ENCODE data around the gene SLC43A3.
"Not testable (repeated sequence)": the region's sequence is repeated elsewhere in the genome, so short reads cannot be mapped to it uniquely, and the experiment has no call there.

SLC43A3 gene

GRCh38 chr11:57409321-57410100, 17.4 kb downstream of the SLC43A3 start:
- no peak for TF ChIP-seq ZNF274 (IDR thresholded peaks at IDR 0.05; ENCODE audit: low read depth, low read length)
- H3K4me3 ChIP-seq (ENCODE audit: low read length) = no peak overlapping the region

DNA sequence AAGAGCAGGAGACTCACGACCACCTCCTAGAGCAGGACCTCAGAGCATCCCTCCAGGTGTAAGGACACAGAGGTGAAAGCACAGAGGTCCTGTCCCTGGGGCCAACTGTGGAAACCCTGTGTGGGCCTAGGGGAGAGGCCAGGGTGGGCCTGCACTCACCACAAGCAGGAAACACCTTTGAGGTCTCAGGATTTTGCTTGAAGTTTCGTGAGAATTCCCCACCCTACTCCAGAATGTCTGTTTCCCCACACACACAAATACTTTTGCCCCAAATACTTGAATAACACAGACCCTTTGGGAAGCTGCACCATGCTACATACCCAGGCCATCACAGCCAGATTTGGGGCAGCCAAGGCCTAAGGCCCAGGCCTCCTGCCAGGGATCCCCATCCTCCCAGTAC, 18.1 kb downstream of the SLC43A3 start:
- TF ChIP-seq ZNF274 (IDR thresholded peaks at IDR 0.05; ENCODE audit: low read depth, low read length) = no peak
- H3K4me3 ChIP-seq (ENCODE audit: low read length) = no peak overlapping the region

- TF ChIP-seq ZNF274 (IDR thresholded peaks at IDR 0.05; ENCODE audit: low read depth, low read length) = no peak
These were observed 18.9 kb downstream of the SLC43A3 start for GRCh38 chr11:57407941-57408475.

DNA sequence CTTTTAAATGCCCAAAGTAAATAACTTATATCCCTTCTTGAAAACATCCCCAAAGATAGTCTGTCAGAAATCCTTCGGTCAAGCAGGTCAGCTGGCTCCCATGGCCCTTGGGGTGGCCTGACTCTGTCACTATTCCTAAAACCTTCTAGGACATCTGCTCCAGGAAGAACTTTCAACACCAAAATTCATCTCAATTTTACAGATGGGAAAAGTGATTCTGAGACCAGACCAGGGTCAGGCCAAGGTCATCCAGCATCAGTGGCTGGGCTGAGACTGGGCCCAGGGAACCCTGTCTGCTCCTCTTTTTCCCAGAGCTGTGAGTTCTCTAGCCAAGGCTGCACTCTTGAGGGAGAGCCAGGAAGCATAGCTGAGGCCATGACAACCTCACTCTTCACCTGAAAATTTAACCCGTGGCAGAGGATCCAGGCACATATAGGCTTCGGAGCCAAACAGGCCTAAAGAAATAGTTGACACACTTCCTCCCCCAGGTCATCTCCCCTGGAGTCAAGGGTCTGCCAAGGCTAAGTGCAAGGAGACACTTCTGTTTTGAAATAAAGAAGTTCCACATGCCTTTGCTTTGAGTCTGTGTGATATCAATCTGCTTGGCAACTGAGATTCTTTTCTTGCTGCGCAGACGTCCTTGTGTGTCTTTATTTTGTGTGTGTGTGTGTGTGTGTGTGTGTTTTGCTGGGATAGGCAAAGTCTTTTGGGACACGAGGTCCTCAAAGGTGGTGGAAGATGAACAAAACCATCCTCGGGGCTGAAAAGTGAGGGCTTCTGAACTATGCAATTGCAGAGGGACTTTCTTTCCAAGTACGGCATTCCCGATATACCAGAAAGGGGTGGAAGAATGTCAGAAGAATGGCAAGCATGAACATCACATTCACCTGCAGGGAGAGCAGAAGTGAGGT, 19.7 kb downstream of the SLC43A3 start:
- TF ChIP-seq ZNF274 (IDR thresholded peaks at IDR 0.05; ENCODE audit: low read depth, low read length) = no peak
- H3K4me3 ChIP-seq (ENCODE audit: low read length) = no peak overlapping the region

More at GRCh38 chr11:57407941-57408475, 18.9 kb downstream of the SLC43A3 start:
- no peak overlapping the region for H3K4me3 ChIP-seq (ENCODE audit: low read length)

DNA sequence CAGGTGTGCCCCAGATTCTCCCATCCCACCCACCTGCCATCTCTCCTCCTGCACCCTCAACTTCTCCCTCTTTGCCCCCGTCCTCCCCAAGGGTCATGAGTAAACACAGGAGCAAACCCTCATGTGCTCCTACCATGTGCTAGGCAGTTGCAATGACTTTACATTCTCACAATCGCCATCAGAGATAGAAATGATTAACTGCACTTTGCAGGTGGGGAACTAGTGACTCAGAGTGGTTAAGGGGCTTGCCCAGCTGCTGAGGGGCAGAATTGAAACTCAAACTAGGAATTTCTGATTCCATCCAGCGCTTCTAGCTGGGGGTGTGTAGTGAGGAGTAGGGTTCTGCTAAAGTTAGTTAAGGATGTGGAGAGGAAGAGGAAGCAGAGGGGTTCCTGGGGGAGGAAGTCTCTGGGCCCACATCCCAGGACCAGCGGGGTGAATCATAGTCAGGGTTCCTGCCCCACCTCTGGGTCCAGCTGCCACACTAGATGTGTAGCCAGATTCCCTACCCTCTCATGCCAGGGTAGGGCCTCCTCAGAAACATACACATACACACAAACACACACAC, 20.5 kb downstream of the SLC43A3 start:
- no peak overlapping the region for H3K4me3 ChIP-seq (ENCODE audit: low read length)
- no peak for TF ChIP-seq ZNF274 (IDR thresholded peaks at IDR 0.05; ENCODE audit: low read depth, low read length)

- H3K4me3 ChIP-seq (ENCODE audit: low read length) = no peak overlapping the region
These were observed 21.6 kb downstream of the SLC43A3 start for GRCh38 chr11:57405271-57405860.

DNA sequence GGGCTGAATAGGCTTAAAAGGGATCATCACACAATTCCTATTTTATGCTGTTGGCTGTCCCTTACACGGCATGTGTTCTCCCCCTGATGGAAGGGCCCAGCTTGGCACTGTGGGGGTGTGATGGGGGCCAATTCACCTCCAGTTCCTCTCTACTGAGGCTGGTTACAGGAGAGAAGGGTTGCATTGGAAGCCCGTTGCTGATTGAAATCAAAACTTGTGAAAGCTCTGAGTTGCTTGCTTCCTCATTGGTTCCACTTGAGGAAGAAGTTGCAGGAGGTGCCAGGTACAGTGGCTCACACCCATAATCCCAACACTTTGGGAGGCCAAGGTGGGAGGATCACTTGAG, 23.1 kb downstream of the SLC43A3 start:
- no peak for TF ChIP-seq ZNF274 (IDR thresholded peaks at IDR 0.05; ENCODE audit: low read depth, low read length)
- H3K4me3 ChIP-seq (ENCODE audit: low read length) = no peak overlapping the region

More at GRCh38 chr11:57405271-57405860, 21.6 kb downstream of the SLC43A3 start:
- no peak for TF ChIP-seq ZNF274 (IDR thresholded peaks at IDR 0.05; ENCODE audit: low read depth, low read length)

- not testable (repeated sequence) for H3K4me3 ChIP-seq (ENCODE audit: low read length)
These were observed 23.7 kb downstream of the SLC43A3 start for GRCh38 chr11:57403003-57403801.

- TF ChIP-seq ZNF274 (IDR thresholded peaks at IDR 0.05; ENCODE audit: low read depth, low read length) = no peak
- H3K4me3 ChIP-seq (ENCODE audit: low read length) = no peak overlapping the region
These were observed 24.5 kb downstream of the SLC43A3 start for GRCh38 chr11:57402188-57403002.

DNA sequence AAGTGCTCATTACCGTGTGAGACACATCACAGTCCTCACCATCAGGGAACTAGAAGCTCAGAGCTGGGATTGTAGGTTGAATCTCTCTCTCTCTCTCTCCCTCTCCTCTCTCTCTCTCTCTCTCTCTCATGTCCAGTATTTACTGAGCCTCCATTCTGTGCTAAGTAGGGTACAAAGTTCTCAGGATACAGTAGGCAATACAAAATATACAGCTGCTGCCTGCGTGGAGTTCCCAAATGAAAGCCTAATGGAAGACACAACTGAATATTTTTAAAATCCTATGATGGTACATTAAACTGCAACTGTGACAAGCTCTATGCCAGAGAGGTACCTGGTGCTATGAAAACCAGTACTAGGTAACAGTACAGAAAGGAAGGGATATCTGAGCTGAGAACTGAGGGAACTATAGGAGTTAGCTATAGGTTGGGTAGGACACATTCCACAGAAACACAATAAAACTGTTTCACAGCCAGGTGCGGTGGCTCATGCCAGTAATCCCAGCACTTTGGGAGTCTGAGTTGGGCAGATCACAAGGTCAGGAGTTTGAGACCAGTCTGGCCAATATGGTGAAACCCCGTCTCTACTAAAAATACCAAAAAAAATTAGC, 26.8 kb downstream of the SLC43A3 start:
- TF ChIP-seq ZNF274 (IDR thresholded peaks at IDR 0.05; ENCODE audit: low read depth, low read length) = no peak

DNA sequence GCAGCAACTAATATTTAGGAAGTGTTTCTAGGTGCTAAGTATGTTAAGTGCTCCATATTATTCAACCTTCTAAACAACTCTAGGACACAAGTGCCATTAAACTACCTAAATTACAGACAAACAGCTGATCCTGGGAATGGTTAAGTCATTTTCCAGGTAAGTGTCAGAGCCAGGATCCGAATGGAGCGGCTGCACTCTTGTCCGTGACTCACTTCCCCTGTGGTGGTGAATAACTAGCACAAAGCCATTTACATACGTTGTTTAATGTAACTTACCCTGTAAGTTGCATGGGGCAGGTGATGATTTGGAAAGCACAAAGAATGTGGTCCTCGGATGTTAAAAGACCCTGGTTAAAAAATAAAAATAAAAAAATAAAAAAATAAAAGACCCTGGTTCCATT, 27.7 kb downstream of the SLC43A3 start:
- TF ChIP-seq ZNF274 (IDR thresholded peaks at IDR 0.05; ENCODE audit: low read depth, low read length) = no peak
- H3K4me3 ChIP-seq (ENCODE audit: low read length) = no peak overlapping the region

More for the DNA sequence above, 26.8 kb downstream of the SLC43A3 start:
- H3K4me3 ChIP-seq (ENCODE audit: low read length) = no peak overlapping the region

DNA sequence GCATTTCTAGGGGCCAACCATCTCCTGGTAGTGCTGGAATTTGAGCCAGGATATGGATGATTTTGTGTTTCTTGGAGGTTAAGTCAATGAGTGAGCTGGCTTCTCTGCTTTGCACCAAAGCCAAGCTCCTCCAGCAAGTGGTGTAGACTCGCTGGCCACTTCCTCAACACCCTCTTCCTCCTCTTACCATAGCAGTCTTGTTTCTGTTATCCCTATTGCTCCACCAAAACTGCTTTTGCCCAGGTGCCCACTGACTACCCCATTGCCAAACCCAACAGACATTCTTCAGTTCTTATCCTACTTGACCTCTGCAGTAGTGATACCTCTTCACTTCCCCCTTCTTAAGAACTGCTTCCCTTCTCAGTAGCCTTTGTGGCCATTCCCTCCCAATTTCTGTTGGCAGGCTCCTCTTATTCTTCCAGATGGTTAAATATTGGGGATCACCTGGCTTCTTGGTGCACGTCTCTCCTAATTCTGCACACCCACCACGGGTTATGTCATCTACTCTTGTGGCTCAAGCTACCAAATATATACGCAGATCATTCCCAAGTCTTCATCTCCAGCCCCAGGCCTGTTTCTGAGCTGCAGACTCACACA, 29.4 kb downstream of the SLC43A3 start:
- H3K4me3 ChIP-seq (ENCODE audit: low read length) = no peak overlapping the region
- no peak for TF ChIP-seq ZNF274 (IDR thresholded peaks at IDR 0.05; ENCODE audit: low read depth, low read length)

Data from GM08714 (cell line).